Measurements from ENCODE around the gene TTC17. TPM values are rescaled to one million over a fixed set of nuclear protein-coding genes. Genes with fewer than 3 reads are reported as not detected.

The TTC17 gene
- 100 to 1,000 TPM; 100 to 129 (median 101) TPM for total RNA-seq
- total RNA-seq (2013): 194 TPM

- TF ChIP-seq CTCF (IDR thresholded peaks at IDR 0.05): no peak
- H3K9me3 Mint-ChIP-seq: no peaks in the 10 kb centered on the region
- ATAC-seq: peak; percentile 95 to 98 (median 95)
- Histone ChIP-seq H3K4me1 (ENCODE audit: control insufficient read depth, insufficient read depth, low read length) (peaks cover 14% of the 10 kb centered on the region), H3K27ac (ENCODE audit: low read length) (peak within 1 kb of the TSS; percentile 94), H3K27me3 (ENCODE audit: control insufficient read depth, insufficient read depth, low read length) (no peaks in the 10 kb centered on the region), H3K36me3 (ENCODE audit: control insufficient read depth, insufficient read depth, low read length) (no peaks in the 10 kb centered on the region), H3K4me3 (ENCODE audit: low read length) (peak within 1 kb of the TSS; percentile 87), H3K9me3 (ENCODE audit: control insufficient read depth, insufficient read depth, low read length) (no peaks in the 10 kb centered on the region)
- H3K36me3 Mint-ChIP-seq: no peaks in the 10 kb centered on the region
- H3K27ac Mint-ChIP-seq: peak within 1 kb of the TSS; percentile 96
- H3K4me3 Mint-ChIP-seq: peak within 1 kb of the TSS; percentile 99
- intact Hi-C loops (cut with micrococcal nuclease): loop anchor here (1.0 kb wide), 2 partner anchors 47 to 321 kb away; partner anchors contain the start of gene HSD17B12
- WGBS (ENCODE audit: insufficient coverage): under 1% methylated on average over 58 of the region's 58 CpGs
- no peaks in the 10 kb centered on the region for H3K27me3 Mint-ChIP-seq (ENCODE audit: low read depth in 2 of 2)
- DNase-seq: peak; percentile 87 to 94
- peaks cover 44% of the 10 kb centered on the region in 2 donors for H3K4me1 Mint-ChIP-seq
These were observed at the start of gene TTC17 for GRCh38 chr11:43358801-43359421. Gene TTC17, plus strand, starts transcription at chr11:43358920. Its CDS starts 35 bp downstream, at chr11:43358955.

- H3K36me3 Mint-ChIP-seq: no peaks in the 10 kb centered on the region
- WGBS (ENCODE audit: insufficient coverage): under 1% methylated on average over 60 of the region's 60 CpGs
- no peaks in the 10 kb centered on the region for H3K9me3 Mint-ChIP-seq
- H3K4me1 Mint-ChIP-seq: peaks cover 42 to 44% of the 10 kb centered on the region in 2 donors
- intact Hi-C loops (cut with micrococcal nuclease): loop anchor here (1.0 to 5.0 kb wide), 4 partner anchors 46 to 555 kb away; partner anchors contain the start of gene TTC17
- DNase-seq (peak; percentile 85 to 96), ATAC-seq (peak; percentile 94 to 98 (median 94))
- H3K27ac Mint-ChIP-seq: peak within 1 kb of the TSS; percentile 93 to 98
- H3K4me3 ChIP-seq (ENCODE audit: low read length): peak within 1 kb of the TSS; percentile 79
- H3K9me3 ChIP-seq (ENCODE audit: control insufficient read depth, insufficient read depth, low read length): no peaks in the 10 kb centered on the region
- H3K27me3 ChIP-seq (ENCODE audit: control insufficient read depth, insufficient read depth, low read length): no peaks in the 10 kb centered on the region
- peak; percentile 68 for TF ChIP-seq CTCF (IDR thresholded peaks at IDR 0.05)
- H3K4me1 ChIP-seq (ENCODE audit: control insufficient read depth, insufficient read depth, low read length): peaks cover 23% of the 10 kb centered on the region
- H3K4me3 Mint-ChIP-seq: peak within 1 kb of the TSS; percentile 99
- H3K27me3 Mint-ChIP-seq (ENCODE audit: low read depth in 2 of 2): no peaks in the 10 kb centered on the region
- peak within 1 kb of the TSS; percentile 81 for H3K27ac ChIP-seq (ENCODE audit: low read length)
- H3K36me3 ChIP-seq (ENCODE audit: control insufficient read depth, insufficient read depth, low read length): no peaks in the 10 kb centered on the region
These were observed 46.7 kb upstream of the TTC17 start, which contains the start of gene API5 for GRCh38 chr11:43311791-43312607. Gene API5, plus strand, starts transcription at chr11:43311996. Its CDS starts 132 bp downstream, at chr11:43312128.

GRCh38 chr11:43315966-43316365 lies 42.8 kb upstream of the TTC17 start:
- peak overlapping the region; percentile 16 to 75 for H3K27ac Mint-ChIP-seq
- H3K27ac ChIP-seq (ENCODE audit: low read length): no peak overlapping the region
- WGBS (ENCODE audit: insufficient coverage): no CpG with 5 or more reads among the region's 2 CpGs
- ATAC-seq (no peak), DNase-seq (no peak)
- H3K9me3 ChIP-seq (ENCODE audit: control insufficient read depth, insufficient read depth, low read length): no peaks in the 10 kb centered on the region
- H3K36me3 Mint-ChIP-seq: no peaks in the 10 kb centered on the region
- H3K4me3 Mint-ChIP-seq: peak overlapping the region; percentile 21
- peaks cover 44 to 48% of the 10 kb centered on the region in 2 donors for H3K4me1 Mint-ChIP-seq
- H3K27me3 Mint-ChIP-seq (ENCODE audit: low read depth in 2 of 2): no peaks in the 10 kb centered on the region
- no peaks in the 10 kb centered on the region for H3K9me3 Mint-ChIP-seq
- no peaks in the 10 kb centered on the region for H3K27me3 ChIP-seq (ENCODE audit: control insufficient read depth, insufficient read depth, low read length)
- H3K4me3 ChIP-seq (ENCODE audit: low read length): no peak overlapping the region
- H3K36me3 ChIP-seq (ENCODE audit: control insufficient read depth, insufficient read depth, low read length): peaks cover 7% of the 10 kb centered on the region
- no peak for TF ChIP-seq CTCF (IDR thresholded peaks at IDR 0.05)
- peaks cover 23% of the 10 kb centered on the region for H3K4me1 ChIP-seq (ENCODE audit: control insufficient read depth, insufficient read depth, low read length)
- intact Hi-C loops (cut with micrococcal nuclease): no loop called here
